Neural progenitor cell (in vitro differentiated cells): ENCODE data around the gene IP6K1. TPM values are rescaled to one million over a fixed set of nuclear protein-coding genes. Genes with fewer than 3 reads are reported as not detected.
A peak's percentile ranks its signal among the peaks of the same experiment; 100 is the strongest.

Experiments
- DNase-seq: peaks from one replicate; pipeline ENCODE4 v3.0.0-alpha.2; 2016; ENCODE audit warnings: low spot score
- H2AFZ ChIP-seq: fragments of 200-600 bp; sonication (generic); replicated peaks from 2 replicates; pipeline ENCODE4 v1.6.1; 2016; ENCODE audit warnings: antibody characterized with exemption
- H3F3A ChIP-seq: fragments of 200-600 bp; sonication (generic); 2 replicates; pipeline ENCODE4 v1.6.1; 2016; ENCODE audit warnings: antibody characterized with exemption, low read depth
- H3K27ac ChIP-seq: fragments of 200-600 bp; sonication (generic); 2 replicates; pipeline ENCODE4 v1.5.1; 2016; ENCODE audit warnings: mild to moderate bottlenecking
- H3K27me3 ChIP-seq: fragments of 200-600 bp; sonication (generic); 2 replicates; pipeline ENCODE4 v1.6.1; 2016; ENCODE audit warnings: mild to moderate bottlenecking, moderate library complexity
- H3K36me3 ChIP-seq: fragments of 200-600 bp; sonication (generic); 2 replicates; pipeline ENCODE4 v1.5.1; 2016
- H3K4me1 ChIP-seq: fragments of 200-600 bp; sonication (generic); 2 replicates; pipeline ENCODE4 v1.6.1; 2016; ENCODE audit warnings: mixed run types
- H3K4me2 ChIP-seq: fragments of 200-600 bp; sonication (generic); 2 replicates; pipeline ENCODE4 v1.6.1; 2016
- H3K4me3 ChIP-seq: fragments of 200-600 bp; sonication (generic); 2 replicates; pipeline ENCODE4 v1.5.1; 2016
- H3K79me2 ChIP-seq: fragments of 200-600 bp; sonication (generic); 2 replicates; pipeline ENCODE4 v1.6.1; 2016; ENCODE audit warnings: low read depth
- H3K9ac ChIP-seq: fragments of 200-600 bp; sonication (generic); 2 replicates; pipeline ENCODE4 v1.6.1; 2016
- H3K9me3 ChIP-seq: fragments of 200-600 bp; sonication (generic); 2 replicates; pipeline ENCODE4 v1.5.1; 2016; ENCODE audit warnings: low read depth
- H4K20me1 ChIP-seq: fragments of 200-600 bp; sonication (generic); 2 replicates; pipeline ENCODE4 v1.6.1; 2016; ENCODE audit warnings: low read depth
- H3K27ac Mint-ChIP-seq: 3 replicates; pipeline ENCODE4 v1.8.0; 2021; ENCODE audit warnings: mixed read lengths
- H3K27me3 Mint-ChIP-seq: 2 replicates; pipeline ENCODE4 v1.8.0; 2022; ENCODE audit warnings: low read depth, mild to moderate bottlenecking, inconsistent platforms, moderate library complexity, mixed read lengths; ENCODE audit not compliant: insufficient read depth
- H3K36me3 Mint-ChIP-seq: 3 replicates; pipeline ENCODE4 v1.8.0; 2021; ENCODE audit warnings: mixed read lengths
- H3K4me1 Mint-ChIP-seq: 3 replicates; pipeline ENCODE4 v1.8.0; 2021; ENCODE audit warnings: mixed read lengths
- H3K4me3 Mint-ChIP-seq: 3 replicates; pipeline ENCODE4 v1.8.0; 2021; ENCODE audit warnings: mild to moderate bottlenecking, moderate library complexity, mixed read lengths
- H3K9me3 Mint-ChIP-seq: 3 replicates; pipeline ENCODE4 v1.8.0; 2020; ENCODE audit warnings: mixed read lengths
- CTCF ChIP-seq: fragments of 200-600 bp; sonication (generic); IDR thresholded peaks from 2 replicates; pipeline ENCODE4 v1.5.1; 2017; ENCODE audit warnings: antibody characterized with exemption, mild to moderate bottlenecking
- EZH2 ChIP-seq: fragments of 200-600 bp; sonication (generic); IDR thresholded peaks from 2 replicates; pipeline ENCODE4 v1.6.1; 2017; ENCODE audit warnings: antibody characterized with exemption, mild to moderate bottlenecking, moderate library complexity
- EZH2phosphoT487 ChIP-seq: fragments of 200-600 bp; sonication (generic); IDR thresholded peaks from 2 replicates; pipeline ENCODE4 v1.6.1; 2017; ENCODE audit warnings: antibody characterized with exemption
- total RNA-seq: library from RNA; depleted of rRNA; stranded (reverse); fragments of >200 nt; gene quantifications from 2 replicates; pipeline ENCODE4 v1.2.3, GENCODE V29; 2015; ENCODE audit warnings: low replicate concordance

IP6K1 gene
- total RNA-seq, 1 donor from 2014 or later: 26.3 TPM

GRCh38 chr3:49722896-49723295, 63.4 kb downstream of the IP6K1 start:
- peak overlapping the region; percentile 94 for H3K4me3 Mint-ChIP-seq
- TF ChIP-seq EZH2: no peak
- no peak for TF ChIP-seq EZH2phosphoT487
- no peak for TF ChIP-seq CTCF
- Histone ChIP-seq H3K9ac (peak overlapping the region; percentile 92), H3K27me3 (peaks cover 8% of the 10 kb centered on the region), H3K27ac (no peak overlapping the region), H3F3A (peaks cover 50% of the 10 kb centered on the region), H3K9me3 (no peaks in the 10 kb centered on the region), H4K20me1 (no peaks in the 10 kb centered on the region), H2AFZ (no peak overlapping the region), H3K4me1 (peaks cover 8% of the 10 kb centered on the region), H3K4me2 (peak overlapping the region; percentile 81), H3K36me3 (no peaks in the 10 kb centered on the region), H3K4me3 (peak overlapping the region; percentile 80), H3K79me2 (peaks cover 12% of the 10 kb centered on the region)
- H3K27me3 Mint-ChIP-seq: peaks cover 9% of the 10 kb centered on the region
- H3K9me3 Mint-ChIP-seq: no peaks in the 10 kb centered on the region
- peaks cover 11% of the 10 kb centered on the region for H3K36me3 Mint-ChIP-seq
- peaks cover 25% of the 10 kb centered on the region for H3K4me1 Mint-ChIP-seq
- DNase-seq: no peak
- peak overlapping the region; percentile 57 for H3K27ac Mint-ChIP-seq

GRCh38 chr3:49721896-49722781, 64.2 kb downstream of the IP6K1 start:
- H3K9me3 Mint-ChIP-seq: no peaks in the 10 kb centered on the region
- peaks cover 11% of the 10 kb centered on the region for H3K36me3 Mint-ChIP-seq
- H3K4me3 Mint-ChIP-seq: peak overlapping the region; percentile 94
- Histone ChIP-seq H3F3A (peaks cover 50% of the 10 kb centered on the region), H3K27ac (no peak overlapping the region), H3K79me2 (peaks cover 12% of the 10 kb centered on the region), H4K20me1 (no peaks in the 10 kb centered on the region), H3K4me1 (peaks cover 8% of the 10 kb centered on the region), H3K9me3 (no peaks in the 10 kb centered on the region), H3K36me3 (no peaks in the 10 kb centered on the region), H3K27me3 (peaks cover 8% of the 10 kb centered on the region), H3K9ac (no peak overlapping the region), H2AFZ (no peak overlapping the region), H3K4me3 (no peak overlapping the region), H3K4me2 (peak overlapping the region; percentile 81)
- peak overlapping the region; percentile 57 for H3K27ac Mint-ChIP-seq
- no peak for DNase-seq
- peaks cover 9% of the 10 kb centered on the region for H3K27me3 Mint-ChIP-seq
- TF ChIP-seq EZH2 (no peak), CTCF (no peak), EZH2phosphoT487 (no peak)
- H3K4me1 Mint-ChIP-seq: peaks cover 25% of the 10 kb centered on the region

DNA sequence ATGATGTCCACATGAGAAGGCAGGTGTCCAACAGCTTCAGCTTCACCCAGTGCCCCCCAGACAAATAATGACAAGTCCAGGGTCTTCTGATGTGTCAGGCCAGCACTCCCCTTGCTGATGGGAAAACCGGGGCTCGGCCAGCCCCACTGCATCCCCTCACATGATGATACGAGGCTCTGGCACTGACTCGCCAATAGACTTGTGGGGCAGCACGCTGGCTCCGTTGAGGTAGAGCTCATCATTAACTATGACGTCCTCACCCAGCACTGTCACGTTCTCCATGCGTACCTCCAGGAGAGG, 64.8 kb downstream of the IP6K1 start:
- H3K27me3 ChIP-seq: peaks cover 8% of the 10 kb centered on the region
- H2AFZ ChIP-seq: no peak overlapping the region
- no peak overlapping the region for H3K27ac ChIP-seq
- H3K4me1 ChIP-seq: peaks cover 8% of the 10 kb centered on the region
- H3K36me3 Mint-ChIP-seq: peaks cover 11% of the 10 kb centered on the region
- H3K9me3 Mint-ChIP-seq: no peaks in the 10 kb centered on the region
- peaks cover 12% of the 10 kb centered on the region for H3K79me2 ChIP-seq
- H3K4me3 Mint-ChIP-seq: peak overlapping the region; percentile 53
- no peak overlapping the region for H3K9ac ChIP-seq
- peaks cover 50% of the 10 kb centered on the region for H3F3A ChIP-seq
- no peak overlapping the region for H3K4me3 ChIP-seq
- H3K27ac Mint-ChIP-seq: no peak overlapping the region
- DNase-seq: no peak
- no peak for TF ChIP-seq CTCF
- no peak for TF ChIP-seq EZH2
- TF ChIP-seq EZH2phosphoT487: no peak
- H3K4me2 ChIP-seq: no peak overlapping the region
- no peaks in the 10 kb centered on the region for H3K9me3 ChIP-seq
- no peaks in the 10 kb centered on the region for H3K36me3 ChIP-seq
- peaks cover 9% of the 10 kb centered on the region for H3K27me3 Mint-ChIP-seq
- H3K4me1 Mint-ChIP-seq: peaks cover 25% of the 10 kb centered on the region
- no peaks in the 10 kb centered on the region for H4K20me1 ChIP-seq
